Smooth muscle cell (in vitro differentiated cells): ENCODE data around the gene MYRIP. TPM values are rescaled to one million over a fixed set of nuclear protein-coding genes. Genes with fewer than 3 reads are reported as not detected.

ENCODE experiments used
- DNase-seq: peaks from one replicate; lab custom pipeline; 2025; ENCODE audit not compliant: unreplicated experiment; lab: John Stamatoyannopoulos, UW
- H2AFZ ChIP-seq: fragments of 200-600 bp; sonication (generic); 2 replicates; pipeline ENCODE4 v1.6.0; 2016; ENCODE audit warnings: antibody characterized with exemption, low read depth, mild to moderate bottlenecking
- H3F3A ChIP-seq: fragments of 200-600 bp; sonication (generic); 2 replicates; pipeline ENCODE4 v1.6.0; 2017; ENCODE audit warnings: antibody characterized with exemption, low read depth
- H3K27ac ChIP-seq: fragments of 200-600 bp; sonication (generic); 2 replicates; pipeline ENCODE4 v1.5.1; 2016; ENCODE audit warnings: low read depth, mild to moderate bottlenecking
- H3K27me3 ChIP-seq: fragments of 200-600 bp; sonication (generic); 2 replicates; pipeline ENCODE4 v1.6.1; 2016; ENCODE audit warnings: low read depth, mild to moderate bottlenecking
- H3K36me3 ChIP-seq: fragments of 200-600 bp; sonication (generic); 2 replicates; pipeline ENCODE4 v1.5.1; 2016; ENCODE audit warnings: low read depth
- H3K4me1 ChIP-seq: fragments of 200-600 bp; sonication (generic); 2 replicates; pipeline ENCODE4 v1.5.1; 2016; ENCODE audit warnings: low read depth
- H3K4me2 ChIP-seq: fragments of 200-600 bp; sonication (generic); 2 replicates; pipeline ENCODE4 v1.6.0; 2016; ENCODE audit warnings: mild to moderate bottlenecking
- H3K4me3 ChIP-seq: fragments of 200-600 bp; sonication (generic); 2 replicates; pipeline ENCODE4 v1.5.1; 2016; ENCODE audit warnings: mild to moderate bottlenecking
- H3K79me2 ChIP-seq: fragments of 200-600 bp; sonication (generic); 2 replicates; pipeline ENCODE4 v1.6.0; 2016; ENCODE audit warnings: low read depth, mild to moderate bottlenecking
- H3K9ac ChIP-seq: fragments of 200-600 bp; sonication (generic); 2 replicates; pipeline ENCODE4 v1.6.0; 2016; ENCODE audit warnings: low read depth
- H3K9me3 ChIP-seq: fragments of 200-600 bp; sonication (generic); replicated peaks from 2 replicates; pipeline ENCODE4 v1.5.1; 2016; ENCODE audit warnings: low read depth
- H4K20me1 ChIP-seq: fragments of 200-600 bp; sonication (generic); 2 replicates; pipeline ENCODE4 v1.6.0; 2016; ENCODE audit warnings: low read depth
- WGBS: methylation state at CpG from one replicate; pipeline ENCODE4 v1.1.7; 2016; ENCODE audit warnings: low lambda C conversion rate; 5-methylcytosine and 5-hydroxymethylcytosine counted together
- polyA plus RNA-seq: library from polyadenylated mRNA; unstranded; fragments of >200 nt; fragmentation: Nextera tagmentation; extraction: Ambion mirVana; gene quantifications from 2 replicates; pipeline ENCODE4 v1.2.1, GENCODE V29; 2016
- total RNA-seq: library from RNA; depleted of rRNA; stranded (reverse); fragments of >200 nt; gene quantifications from 2 replicates; pipeline ENCODE4 v1.2.3, GENCODE V29; 2014
- TF ChIP-seq, protein P1 (sequence below): fragments of 200-600 bp; sonication (generic); IDR thresholded peaks from 2 replicates; pipeline ENCODE4 v1.5.1; 2017; ENCODE audit warnings: borderline replicate concordance, mild to moderate bottlenecking, antibody characterized with exemption; ENCODE audit not compliant: insufficient read depth, poor library complexity, severe bottlenecking

Gene MYRIP
- total and polyA plus RNA-seq, 2 experiments from 2014 or later: not detected

DNA sequence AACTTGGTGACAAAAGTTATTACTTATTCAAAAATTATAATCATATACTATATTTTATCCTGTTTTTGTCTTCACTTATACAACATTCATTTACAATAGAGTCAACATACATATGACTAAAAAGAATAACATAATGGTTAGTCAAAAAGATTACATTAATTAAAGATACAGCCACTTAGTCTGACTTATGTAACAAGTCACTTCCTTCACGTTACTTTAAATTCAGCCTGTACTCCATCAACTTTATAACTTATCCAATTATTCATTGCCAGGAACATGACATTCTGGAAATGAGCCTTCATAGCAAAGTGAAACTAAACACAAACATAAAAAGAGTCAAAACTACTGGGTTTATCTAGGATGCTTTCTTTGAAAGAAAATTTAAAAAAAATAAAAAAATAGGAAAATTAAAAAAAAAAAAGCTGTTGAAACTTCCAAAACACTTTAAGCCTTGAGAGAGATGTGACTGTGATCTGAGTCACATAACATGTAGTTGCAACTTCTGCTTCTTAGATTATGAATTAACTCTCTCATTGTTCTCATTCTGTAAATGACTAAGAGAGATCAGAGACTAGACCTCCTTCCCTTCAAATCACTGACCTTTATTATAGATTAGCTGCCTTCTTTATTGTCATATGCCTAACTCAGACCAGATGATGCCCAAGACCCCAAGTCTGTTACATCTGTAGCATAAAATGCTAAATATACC lies 107.8 kb downstream of the MYRIP start:
- Histone ChIP-seq H3K36me3 (no peaks in the 10 kb centered on the region), H3K27ac (no peak overlapping the region), H3K9ac (no peak overlapping the region), H3K4me2 (no peak overlapping the region), H3K79me2 (no peaks in the 10 kb centered on the region), H3K4me1 (no peaks in the 10 kb centered on the region), H3K4me3 (no peak overlapping the region), H3F3A (no peaks in the 10 kb centered on the region), H3K9me3 (no peaks in the 10 kb centered on the region), H4K20me1 (no peaks in the 10 kb centered on the region), H3K27me3 (no peaks in the 10 kb centered on the region), H2AFZ (no peak overlapping the region)
- no peak for DNase-seq
- TF ChIP-seq, protein P1, sequence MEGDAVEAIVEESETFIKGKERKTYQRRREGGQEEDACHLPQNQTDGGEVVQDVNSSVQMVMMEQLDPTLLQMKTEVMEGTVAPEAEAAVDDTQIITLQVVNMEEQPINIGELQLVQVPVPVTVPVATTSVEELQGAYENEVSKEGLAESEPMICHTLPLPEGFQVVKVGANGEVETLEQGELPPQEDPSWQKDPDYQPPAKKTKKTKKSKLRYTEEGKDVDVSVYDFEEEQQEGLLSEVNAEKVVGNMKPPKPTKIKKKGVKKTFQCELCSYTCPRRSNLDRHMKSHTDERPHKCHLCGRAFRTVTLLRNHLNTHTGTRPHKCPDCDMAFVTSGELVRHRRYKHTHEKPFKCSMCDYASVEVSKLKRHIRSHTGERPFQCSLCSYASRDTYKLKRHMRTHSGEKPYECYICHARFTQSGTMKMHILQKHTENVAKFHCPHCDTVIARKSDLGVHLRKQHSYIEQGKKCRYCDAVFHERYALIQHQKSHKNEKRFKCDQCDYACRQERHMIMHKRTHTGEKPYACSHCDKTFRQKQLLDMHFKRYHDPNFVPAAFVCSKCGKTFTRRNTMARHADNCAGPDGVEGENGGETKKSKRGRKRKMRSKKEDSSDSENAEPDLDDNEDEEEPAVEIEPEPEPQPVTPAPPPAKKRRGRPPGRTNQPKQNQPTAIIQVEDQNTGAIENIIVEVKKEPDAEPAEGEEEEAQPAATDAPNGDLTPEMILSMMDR: no peak
- WGBS: 50% methylated on average over 1 of the region's 1 CpG

DNA sequence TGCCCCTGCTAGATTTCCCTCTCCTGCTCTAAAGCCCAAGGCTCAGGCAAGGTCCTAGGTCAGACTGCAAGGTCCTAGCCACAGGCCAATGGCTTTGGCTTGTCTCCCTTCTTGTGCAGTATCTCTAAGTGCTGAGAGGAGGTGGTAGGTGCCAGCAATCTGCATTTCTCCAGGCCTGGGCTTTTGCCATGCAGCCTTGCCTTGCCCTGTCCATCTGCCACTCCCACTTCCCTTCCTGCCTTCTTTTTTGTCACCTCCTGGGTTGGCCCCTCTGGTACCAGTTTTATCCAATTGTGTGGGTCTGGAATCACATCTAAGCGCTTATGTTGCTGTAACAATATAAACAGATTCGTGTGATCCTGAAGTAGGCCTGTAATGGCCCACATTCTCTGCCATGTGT lies 109.9 kb downstream of the MYRIP start:
- 91% methylated on average over 2 of the region's 2 CpGs for WGBS
- Histone ChIP-seq H3K27ac (no peak overlapping the region), H3F3A (no peaks in the 10 kb centered on the region), H2AFZ (no peak overlapping the region), H3K4me2 (no peak overlapping the region), H3K27me3 (no peaks in the 10 kb centered on the region), H3K4me1 (no peaks in the 10 kb centered on the region), H3K9ac (no peak overlapping the region), H3K4me3 (no peak overlapping the region), H4K20me1 (no peaks in the 10 kb centered on the region), H3K36me3 (no peaks in the 10 kb centered on the region), H3K9me3 (no peaks in the 10 kb centered on the region), H3K79me2 (no peaks in the 10 kb centered on the region)
- TF ChIP-seq, protein P1: no peak
- DNase-seq: no peak

DNA sequence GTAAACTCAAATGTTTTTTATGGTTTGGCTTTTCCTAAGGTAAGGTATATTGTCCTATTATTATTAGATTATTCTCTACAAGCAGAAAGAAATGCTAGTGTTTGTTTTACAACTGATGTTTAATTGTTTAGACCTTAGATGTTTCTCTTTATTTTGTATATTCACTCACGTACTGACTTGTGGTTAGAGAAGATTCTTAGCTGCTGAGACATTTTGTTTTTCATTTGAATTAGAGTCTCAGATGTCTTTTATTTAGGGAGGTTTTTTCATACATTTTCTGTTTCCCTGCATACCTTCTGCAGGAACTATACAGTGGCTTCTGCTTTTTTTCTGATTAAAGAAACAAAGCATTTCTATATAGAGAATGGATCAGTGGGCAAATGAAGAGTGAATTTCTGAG lies 110.9 kb downstream of the MYRIP start:
- Histone ChIP-seq H3K4me2 (no peak overlapping the region), H3K36me3 (no peaks in the 10 kb centered on the region), H3K4me3 (no peak overlapping the region), H3K27ac (no peak overlapping the region), H3K9me3 (no peaks in the 10 kb centered on the region), H3F3A (no peaks in the 10 kb centered on the region), H3K27me3 (no peaks in the 10 kb centered on the region), H4K20me1 (no peaks in the 10 kb centered on the region), H3K9ac (no peak overlapping the region), H3K4me1 (no peaks in the 10 kb centered on the region), H2AFZ (no peak overlapping the region), H3K79me2 (no peaks in the 10 kb centered on the region)
- 26% methylated on average over 1 of the region's 1 CpG for WGBS
- no peak for DNase-seq
- TF ChIP-seq, protein P1: no peak

DNA sequence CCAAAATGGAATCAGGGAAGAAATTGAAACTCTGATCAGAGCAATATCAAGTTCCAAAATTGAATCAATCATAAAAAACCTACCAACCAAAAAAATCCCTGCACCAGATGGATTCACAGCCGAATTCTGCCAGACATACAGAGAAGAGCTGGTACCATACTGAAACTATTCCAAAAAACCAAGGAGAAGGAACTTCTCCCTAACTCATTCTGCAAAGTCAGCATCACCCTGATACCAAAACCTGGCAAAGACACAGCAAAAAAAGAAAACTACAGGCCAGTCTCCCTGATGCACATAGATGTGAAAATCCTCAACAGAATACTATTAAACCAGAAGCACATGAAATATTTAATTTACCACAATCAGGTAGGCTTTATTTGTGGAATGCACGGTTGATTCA lies 118.1 kb downstream of the MYRIP start:
- H3F3A ChIP-seq: no peaks in the 10 kb centered on the region
- DNase-seq: no peak
- H3K9me3 ChIP-seq: no peaks in the 10 kb centered on the region
- TF ChIP-seq, protein P1: no peak
- H3K4me2 ChIP-seq: no peak overlapping the region
- H3K4me3 ChIP-seq: no peak overlapping the region
- H3K36me3 ChIP-seq: no peaks in the 10 kb centered on the region
- H3K9ac ChIP-seq: no peak overlapping the region
- no peaks in the 10 kb centered on the region for H3K27me3 ChIP-seq
- WGBS: 71% methylated on average over 2 of the region's 2 CpGs
- H3K4me1 ChIP-seq: no peaks in the 10 kb centered on the region
- no peak overlapping the region for H3K27ac ChIP-seq
- H3K79me2 ChIP-seq: no peaks in the 10 kb centered on the region
- H4K20me1 ChIP-seq: no peaks in the 10 kb centered on the region
- no peak overlapping the region for H2AFZ ChIP-seq
